ENCODE results near the gene SLX9. TPM values are rescaled to one million over a fixed set of nuclear protein-coding genes. Genes with fewer than 3 reads are reported as not detected.
"Not testable (repeated sequence)": the region's sequence is repeated elsewhere in the genome, so short reads cannot be mapped to it uniquely, and the experiment has no call there.

Gene SLX9
- total RNA-seq, 1 experiment from 2014 or later = 42.9 TPM

DNA sequence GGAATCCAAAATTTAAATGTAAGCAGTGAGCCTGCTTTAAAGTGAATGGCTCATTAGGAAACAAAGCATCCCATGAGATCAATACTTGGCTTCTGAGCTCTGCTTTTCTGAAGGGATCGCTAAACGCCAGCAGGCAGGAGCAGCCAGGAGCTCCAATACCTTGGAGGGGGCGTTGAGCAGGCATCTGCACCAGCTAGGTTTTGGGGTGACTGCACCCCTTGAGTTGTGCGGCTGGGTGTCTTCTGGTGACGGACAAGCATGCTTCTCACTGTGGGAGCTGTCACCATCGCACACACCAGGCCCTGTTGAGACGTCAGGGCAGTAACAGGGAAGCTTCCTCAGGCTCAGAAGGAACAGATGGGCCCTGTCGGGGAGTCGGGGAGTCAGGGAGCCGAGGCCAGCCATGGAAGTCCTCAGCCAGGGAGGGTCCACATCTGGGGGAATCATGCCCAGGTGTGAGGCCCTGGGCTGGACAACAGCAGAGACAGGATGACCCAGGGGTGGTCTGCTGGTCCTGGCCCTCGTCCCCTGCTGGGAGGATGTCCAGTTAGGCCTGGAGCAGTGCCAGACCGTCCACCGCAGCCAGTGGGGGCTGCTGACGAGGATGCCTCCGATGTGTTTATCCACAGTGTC lies 76.7 kb downstream of the SLX9 start:
- in situ Hi-C loops (cut with HindIII; ENCODE audit: low pct_unique_long_range_greater_than_20kb, low sequenced_read_pairs) = no loop called here
- no peak for DNase-seq (ENCODE audit: low read depth)

DNA sequence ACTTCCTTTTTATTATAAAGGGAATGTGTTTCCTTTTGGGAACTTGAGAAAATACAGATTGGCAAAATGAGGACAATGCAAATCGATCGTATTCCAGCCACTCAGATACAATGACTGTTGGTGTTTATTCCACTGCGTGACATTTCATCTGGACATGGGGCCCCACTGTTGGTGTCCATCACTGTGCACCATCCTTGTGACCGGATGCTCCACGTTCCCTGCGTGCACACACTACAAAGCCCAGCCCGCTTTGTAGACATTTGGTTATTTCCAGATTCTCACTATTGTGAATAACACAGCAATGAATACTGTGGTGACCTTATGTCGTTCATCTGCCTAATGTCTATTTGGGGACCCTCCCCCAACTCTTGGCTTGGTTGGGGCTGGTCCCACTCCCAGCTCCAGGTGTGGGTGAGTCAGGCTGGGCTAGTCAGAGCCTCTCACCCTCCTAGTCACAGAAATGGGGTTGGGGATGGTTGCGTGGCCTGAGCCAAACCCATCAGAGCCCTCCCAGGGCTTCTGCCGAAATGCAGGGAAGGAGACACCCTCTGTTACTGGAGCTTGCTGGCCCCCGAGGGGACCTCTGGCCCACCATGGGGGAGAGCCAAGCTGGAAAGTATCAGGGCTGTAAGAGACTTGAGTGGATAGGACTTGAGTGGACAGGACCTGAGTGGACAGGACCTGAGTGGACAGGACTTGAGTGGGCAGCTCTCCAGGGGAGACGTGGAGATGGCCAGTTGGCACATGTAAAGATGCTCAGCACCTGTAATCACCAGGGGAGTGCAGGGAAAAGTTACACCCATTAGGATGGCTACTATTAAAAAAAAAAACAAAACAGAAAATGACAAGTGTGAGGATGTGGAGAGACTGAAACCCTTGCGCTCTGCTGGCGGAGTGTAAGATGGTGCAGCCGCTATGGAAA lies 77.5 kb downstream of the SLX9 start:
- no peak for DNase-seq (ENCODE audit: low read depth)
- in situ Hi-C loops (cut with HindIII; ENCODE audit: low pct_unique_long_range_greater_than_20kb, low sequenced_read_pairs) = no loop called here

DNA sequence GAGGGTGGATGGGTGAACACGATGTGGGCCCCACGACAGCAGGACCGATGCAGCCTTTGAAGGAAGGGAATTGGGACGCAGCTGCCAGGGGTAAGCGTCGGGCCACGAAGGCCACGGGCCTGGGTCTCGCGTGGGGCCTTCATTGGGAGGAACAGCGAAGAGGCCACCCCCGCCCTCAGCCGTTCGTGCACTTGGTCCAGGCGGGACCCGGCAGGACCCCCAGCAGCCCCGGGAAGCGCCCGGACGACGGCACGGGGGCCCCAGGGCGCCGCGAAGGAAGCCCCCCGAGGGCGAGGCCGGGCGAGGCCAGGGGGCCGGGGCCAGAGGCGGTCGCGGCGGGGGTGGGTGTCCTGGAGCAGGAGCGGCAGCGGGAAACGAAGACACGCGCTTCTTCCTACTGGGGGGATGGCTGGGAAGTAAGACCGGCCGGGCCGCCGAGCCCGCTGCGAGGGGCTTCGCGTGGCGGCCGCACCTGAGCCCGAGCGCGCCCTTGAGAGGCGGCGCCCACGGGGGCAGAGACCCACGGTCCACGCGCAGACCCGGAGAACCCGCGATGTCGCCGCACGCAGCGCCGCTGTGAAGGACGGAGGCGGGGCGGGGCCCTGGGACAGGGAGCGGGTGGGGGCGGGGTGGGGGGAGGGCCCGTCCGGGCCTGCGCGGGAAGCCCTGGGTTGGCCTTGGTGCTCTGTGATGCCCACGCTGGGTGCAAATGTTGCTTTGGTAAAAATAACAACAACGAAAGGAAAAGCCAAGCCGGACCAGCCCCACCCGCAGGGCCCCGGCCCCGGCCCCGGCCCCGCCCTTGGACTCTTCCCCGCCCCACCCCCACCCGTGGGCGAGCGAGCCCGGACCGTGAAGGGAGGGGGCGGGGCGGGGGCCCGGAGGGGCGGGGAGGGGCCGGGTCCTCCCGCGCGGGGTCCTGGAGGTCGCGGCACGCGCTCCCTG lies 78.6 kb downstream of the SLX9 start:
- in situ Hi-C loops (cut with HindIII; ENCODE audit: low pct_unique_long_range_greater_than_20kb, low sequenced_read_pairs) = no loop called here
- DNase-seq (ENCODE audit: low read depth) = no peak

- in situ Hi-C loops (cut with HindIII; ENCODE audit: low pct_unique_long_range_greater_than_20kb, low sequenced_read_pairs) = no loop called here
These were observed 79.5 kb downstream of the SLX9 start for GRCh38 chr21:45019076-45019886.

DNA sequence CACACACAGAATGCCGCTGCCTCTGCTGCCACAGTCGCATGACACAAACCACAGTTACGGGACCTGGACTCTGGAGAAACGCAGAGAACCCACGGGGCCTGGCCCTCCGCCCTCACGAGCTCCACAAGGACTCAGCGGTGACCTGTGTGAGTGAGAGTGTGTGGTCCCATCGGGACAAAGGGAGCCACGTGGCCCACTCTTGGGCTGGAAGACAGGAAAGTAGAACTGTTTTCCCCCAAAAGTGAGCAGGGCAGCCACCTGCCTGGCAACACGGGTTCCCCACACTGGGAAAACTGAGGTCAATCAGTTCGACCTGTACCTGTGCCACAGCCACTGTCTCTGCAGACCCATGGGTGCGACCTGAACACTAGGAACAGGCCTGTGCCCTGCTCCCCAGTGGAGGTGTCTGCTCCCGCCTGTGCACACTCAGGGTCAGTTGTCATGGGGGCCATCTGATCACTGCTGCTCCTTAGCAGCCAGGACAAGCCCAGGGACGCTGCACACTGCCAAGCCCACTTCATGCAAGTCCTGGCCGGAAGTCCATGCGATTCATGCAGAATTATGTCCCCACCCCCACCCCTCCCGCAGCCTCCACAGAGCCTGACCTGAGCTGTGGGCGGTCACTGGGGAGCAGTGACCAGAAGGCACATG lies 80.2 kb downstream of the SLX9 start:
- DNase-seq (ENCODE audit: low read depth) = no peak
- in situ Hi-C loops (cut with HindIII; ENCODE audit: low pct_unique_long_range_greater_than_20kb, low sequenced_read_pairs) = no loop called here

More at GRCh38 chr21:45019076-45019886, 79.5 kb downstream of the SLX9 start:
- no peak for DNase-seq (ENCODE audit: low read depth)

DNA sequence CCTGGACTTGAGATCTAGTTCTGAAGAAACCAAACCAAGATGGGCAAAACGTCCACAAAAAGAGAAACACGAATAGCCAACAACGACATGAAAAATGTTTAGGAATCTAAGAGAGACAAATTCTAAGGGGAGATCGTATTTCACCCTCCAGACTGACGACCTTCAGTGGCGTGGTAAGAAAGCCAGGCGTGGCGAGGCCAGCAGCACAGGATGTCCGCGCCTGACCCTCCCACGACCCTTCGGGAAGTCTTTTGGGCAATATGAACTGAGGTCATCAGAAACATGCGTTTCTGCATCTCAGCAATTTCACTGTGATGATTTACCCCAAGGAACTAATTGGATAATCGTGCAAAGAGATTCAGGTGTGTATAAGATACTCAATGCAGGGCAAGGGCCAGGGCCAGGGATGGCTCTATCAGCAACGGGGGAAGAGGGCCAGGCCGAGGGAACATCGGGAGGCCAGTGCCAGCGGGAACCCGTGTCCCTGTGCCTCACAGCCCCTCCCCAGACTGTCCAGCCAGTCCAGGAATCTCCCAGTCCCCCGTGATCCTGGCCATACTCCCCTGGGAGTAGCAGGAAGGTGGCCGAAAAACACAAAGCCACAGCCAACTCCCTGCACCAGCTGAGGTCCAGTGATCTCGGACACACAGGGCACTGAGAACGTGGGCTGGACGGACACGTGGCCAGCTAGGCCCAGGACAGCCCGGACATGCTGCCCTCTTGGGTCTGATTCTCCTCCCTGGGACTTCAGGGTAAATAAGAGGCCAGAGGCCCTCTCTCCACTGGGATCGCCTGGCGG lies 81.0 kb downstream of the SLX9 start:
- in situ Hi-C loops (cut with HindIII; ENCODE audit: low pct_unique_long_range_greater_than_20kb, low sequenced_read_pairs) = no loop called here

GRCh38 chr21:45021428-45022347 lies 81.9 kb downstream of the SLX9 start:
- in situ Hi-C loops (cut with HindIII; ENCODE audit: low pct_unique_long_range_greater_than_20kb, low sequenced_read_pairs) = no loop called here
- no peak for DNase-seq (ENCODE audit: low read depth)

More for the DNA sequence above, 81.0 kb downstream of the SLX9 start:
- no peak for DNase-seq (ENCODE audit: low read depth)

DNA sequence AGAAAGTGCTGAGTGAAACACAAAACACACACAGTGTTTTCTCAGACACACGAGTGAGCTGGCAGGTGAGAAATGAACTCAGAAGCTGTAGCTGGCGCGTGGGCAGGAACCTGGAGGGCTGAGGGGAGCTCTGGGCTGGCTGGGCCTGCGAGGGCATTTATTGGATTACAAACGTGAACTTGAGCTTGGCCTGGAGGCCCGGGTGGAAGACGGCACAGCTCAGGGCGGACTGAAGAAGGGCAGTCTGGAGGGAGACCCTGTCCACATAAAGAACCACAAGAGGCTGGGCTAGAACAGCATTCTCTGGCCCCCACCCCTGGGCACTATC lies 82.5 kb downstream of the SLX9 start:
- in situ Hi-C loops (cut with HindIII; ENCODE audit: low pct_unique_long_range_greater_than_20kb, low sequenced_read_pairs) = no loop called here
- DNase-seq (ENCODE audit: low read depth) = no peak

- in situ Hi-C loops (cut with HindIII; ENCODE audit: low pct_unique_long_range_greater_than_20kb, low sequenced_read_pairs) = no loop called here
These were observed 82.9 kb downstream of the SLX9 start for GRCh38 chr21:45022736-45023135.

GRCh38 chr21:45024516-45024915 lies 84.7 kb downstream of the SLX9 start:
- in situ Hi-C loops (cut with HindIII; ENCODE audit: low pct_unique_long_range_greater_than_20kb, low sequenced_read_pairs); DNase-seq (ENCODE audit: low read depth): not testable (repeated sequence)

More at GRCh38 chr21:45022736-45023135, 82.9 kb downstream of the SLX9 start:
- no peak for DNase-seq (ENCODE audit: low read depth)

- in situ Hi-C loops (cut with HindIII; ENCODE audit: low pct_unique_long_range_greater_than_20kb, low sequenced_read_pairs) = no loop called here
- no peak for DNase-seq (ENCODE audit: low read depth)
These were observed 86.4 kb downstream of the SLX9 start for GRCh38 chr21:45026066-45026745.

Other genes starting within 250 kb of the SLX9 start
- gene KRTAP10-12, start 242.9 kb upstream of the SLX9 start, total RNA-seq (2014; rRNA removed; shearing (Covaris generic); ENCODE audit: low replicate concordance) = not detected in 2 replicates
- gene TSPEAR, start 228.5 kb upstream of the SLX9 start, total RNA-seq (2014; rRNA removed; shearing (Covaris generic); ENCODE audit: low replicate concordance) = not detected in 2 replicates
- 43.8 and 50.0 TPM in 2 replicates for gene UBE2G2, start 138.2 kb upstream of the SLX9 start, total RNA-seq (2014; rRNA removed; shearing (Covaris generic); ENCODE audit: low replicate concordance)
- gene SUMO3, start 122.0 kb upstream of the SLX9 start, total RNA-seq (2014; rRNA removed; shearing (Covaris generic); ENCODE audit: low replicate concordance) = 128 and 131 TPM in 2 replicates
- gene PTTG1IP, start 66.3 kb upstream of the SLX9 start, total RNA-seq (2014; rRNA removed; shearing (Covaris generic); ENCODE audit: low replicate concordance) = 423 and 427 TPM in 2 replicates
- gene ITGB2, start 19.1 kb upstream of the SLX9 start, total RNA-seq (2014; rRNA removed; shearing (Covaris generic); ENCODE audit: low replicate concordance) = 11.9 and 12.5 TPM in 2 replicates
- 1.7 and 5.0 TPM in 2 replicates for gene ADARB1, start 134.6 kb downstream of the SLX9 start, total RNA-seq (2014; rRNA removed; shearing (Covaris generic); ENCODE audit: low replicate concordance)